Tibial nerve (tissue), 4 donors: Measurements from ENCODE around the gene RARS1.

Experiments
- EP300 ChIP-seq, 2 donors: sonication (generic); formaldehyde crosslinking; IDR thresholded peaks; one replicate each; pipeline ENCODE4 v1.6.1; 2017; ENCODE audit warnings: antibody characterized with exemption in 2 of 2, mild to moderate bottlenecking in 1 of 2
- POLR2A ChIP-seq, 2 donors: fragments of 450-650 bp; IDR thresholded peaks; one replicate each; pipeline ENCODE4 v1.6.1; 2017; ENCODE audit warnings: antibody characterized with exemption in 2 of 2, mild to moderate bottlenecking in 2 of 2, moderate library complexity in 2 of 2
- TF ChIP-seq, protein P1 (sequence below), 5 experiments: fragments of 200-600 bp in 3 of 5; fragments of 450-650 bp in 2 of 5; sonication (generic) in 3 of 5; IDR thresholded peaks; one replicate each; pipeline ENCODE4 v1.5.1; 2016 to 2019; ENCODE audit warnings: antibody characterized with exemption in 5 of 5, mild to moderate bottlenecking in 3 of 5, moderate library complexity in 2 of 5

DNA sequence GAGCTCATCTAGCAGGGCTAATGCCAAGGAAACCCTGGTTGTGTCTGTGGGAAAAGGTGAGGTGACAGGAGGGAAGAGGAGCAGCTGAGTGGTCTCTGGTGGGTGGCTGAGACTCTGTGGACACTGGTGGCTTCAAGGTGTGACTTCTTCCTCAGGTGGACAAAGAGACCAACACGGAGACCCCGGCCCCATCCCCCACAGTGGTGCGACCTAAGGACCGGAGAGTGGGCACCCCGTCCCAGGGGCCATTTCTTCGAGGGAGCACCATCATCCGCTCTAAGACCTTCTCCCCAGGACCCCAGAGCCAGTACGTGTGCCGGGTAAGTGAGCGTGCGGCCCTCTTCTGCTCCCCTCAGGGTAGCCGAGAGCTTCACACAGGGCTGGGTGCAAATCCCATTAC lies 31.1 kb upstream of the RARS1 start:
- TF ChIP-seq, protein P1, sequence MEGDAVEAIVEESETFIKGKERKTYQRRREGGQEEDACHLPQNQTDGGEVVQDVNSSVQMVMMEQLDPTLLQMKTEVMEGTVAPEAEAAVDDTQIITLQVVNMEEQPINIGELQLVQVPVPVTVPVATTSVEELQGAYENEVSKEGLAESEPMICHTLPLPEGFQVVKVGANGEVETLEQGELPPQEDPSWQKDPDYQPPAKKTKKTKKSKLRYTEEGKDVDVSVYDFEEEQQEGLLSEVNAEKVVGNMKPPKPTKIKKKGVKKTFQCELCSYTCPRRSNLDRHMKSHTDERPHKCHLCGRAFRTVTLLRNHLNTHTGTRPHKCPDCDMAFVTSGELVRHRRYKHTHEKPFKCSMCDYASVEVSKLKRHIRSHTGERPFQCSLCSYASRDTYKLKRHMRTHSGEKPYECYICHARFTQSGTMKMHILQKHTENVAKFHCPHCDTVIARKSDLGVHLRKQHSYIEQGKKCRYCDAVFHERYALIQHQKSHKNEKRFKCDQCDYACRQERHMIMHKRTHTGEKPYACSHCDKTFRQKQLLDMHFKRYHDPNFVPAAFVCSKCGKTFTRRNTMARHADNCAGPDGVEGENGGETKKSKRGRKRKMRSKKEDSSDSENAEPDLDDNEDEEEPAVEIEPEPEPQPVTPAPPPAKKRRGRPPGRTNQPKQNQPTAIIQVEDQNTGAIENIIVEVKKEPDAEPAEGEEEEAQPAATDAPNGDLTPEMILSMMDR (IDR thresholded peaks at IDR 0.05), result no peak
- TF ChIP-seq EP300 (IDR thresholded peaks at IDR 0.05) (no peak), POLR2A (IDR thresholded peaks at IDR 0.05) (no peak)
